IPS-NIHi7 (cell line): Measurements from ENCODE around the gene TUBB2A.
"Not testable (repeated sequence)": the region's sequence is repeated elsewhere in the genome, so short reads cannot be mapped to it uniquely, and the experiment has no call there.

Experiments used
- DNase-seq: peaks from one replicate; pipeline ENCODE4 v3.0.0; 2012; ENCODE audit warnings: mixed read lengths; ENCODE audit errors: extremely low spot score

TUBB2A gene

GRCh38 chr6:3157131-3157933 is at the start of gene TUBB2A:
Gene TUBB2A, minus strand, starts transcription at chr6:3157544. Its CDS starts 81 bp downstream, at chr6:3157463.
- DNase-seq: peak; percentile 94

- DNase-seq: no peak
Observed at GRCh38 chr6:3206339-3207015, 49.1 kb upstream of the TUBB2A start.

- DNase-seq: no peak
Observed at GRCh38 chr6:3205913-3206312, 48.6 kb upstream of the TUBB2A start.

GRCh38 chr6:3204921-3205320 is 47.6 kb upstream of the TUBB2A start:
- no peak for DNase-seq

GRCh38 chr6:3202999-3203696 is 45.8 kb upstream of the TUBB2A start:
- no peak for DNase-seq

GRCh38 chr6:3201388-3201787 is 44.0 kb upstream of the TUBB2A start:
- no peak for DNase-seq

- DNase-seq: no peak
Observed at GRCh38 chr6:3200682-3201081, 43.3 kb upstream of the TUBB2A start.

- no peak for DNase-seq
Observed at GRCh38 chr6:3199382-3199781, 42.0 kb upstream of the TUBB2A start.

GRCh38 chr6:3197734-3198133 is 40.4 kb upstream of the TUBB2A start:
- not testable (repeated sequence) for DNase-seq

GRCh38 chr6:3196770-3197169 is 39.4 kb upstream of the TUBB2A start:
- no peak for DNase-seq

GRCh38 chr6:3195695-3196497 is 38.6 kb upstream of the TUBB2A start:
- peak; percentile 64 for DNase-seq

GRCh38 chr6:3195420-3195694 is 38.0 kb upstream of the TUBB2A start:
- DNase-seq: no peak

GRCh38 chr6:3194535-3195419 is 37.4 kb upstream of the TUBB2A start:
- DNase-seq: peak; percentile 62

GRCh38 chr6:3193102-3193849 is 35.9 kb upstream of the TUBB2A start:
- DNase-seq: no peak

- no peak for DNase-seq
Observed at GRCh38 chr6:3190779-3191178, 33.4 kb upstream of the TUBB2A start.

- no peak for DNase-seq
Observed at GRCh38 chr6:3190056-3190455, 32.7 kb upstream of the TUBB2A start.

GRCh38 chr6:3189192-3189591 is 31.8 kb upstream of the TUBB2A start:
- not testable (repeated sequence) for DNase-seq

GRCh38 chr6:3188262-3188661 is 30.9 kb upstream of the TUBB2A start:
- DNase-seq: no peak

GRCh38 chr6:3186974-3187382 is 29.6 kb upstream of the TUBB2A start:
- no peak for DNase-seq

GRCh38 chr6:3183066-3183465 is 25.7 kb upstream of the TUBB2A start:
- DNase-seq: no peak
